NCI-H1417 (cell line): ENCODE results near the gene GVQW3.
"Not testable (repeated sequence)": the region's sequence is repeated elsewhere in the genome, so short reads cannot be mapped to it uniquely, and the experiment has no call there.

Source experiments
- DNase-seq, 3 experiments: peaks; one replicate each; lab custom pipeline; 2025; lab: John Stamatoyannopoulos, UW

The GVQW3 gene

GRCh38 chr11:76385903-76386302 is 4.8 kb downstream of the GVQW3 start:
- DNase-seq: no peak

GRCh38 chr11:76388408-76388807 is 7.3 kb downstream of the GVQW3 start:
- DNase-seq: no peak

GRCh38 chr11:76391021-76391420 is 9.9 kb downstream of the GVQW3 start:
- DNase-seq: peak in 2 of 3 experiments; percentile 75 to 92

- DNase-seq: no peak
Observed at GRCh38 chr11:76391811-76392475, 10.8 kb downstream of the GVQW3 start.

- no peak for DNase-seq
Observed at GRCh38 chr11:76392870-76393269, 11.7 kb downstream of the GVQW3 start.

GRCh38 chr11:76394411-76394810 is 13.3 kb downstream of the GVQW3 start:
- DNase-seq: no peak

- DNase-seq: no peak
Observed at GRCh38 chr11:76395296-76395695, 14.2 kb downstream of the GVQW3 start.

- no peak for DNase-seq
Observed at GRCh38 chr11:76397383-76397782, 16.3 kb downstream of the GVQW3 start.

- DNase-seq: no peak
Observed at GRCh38 chr11:76400967-76401366, 19.8 kb downstream of the GVQW3 start.

- DNase-seq: not testable (repeated sequence)
Observed at GRCh38 chr11:76401484-76401883, 20.4 kb downstream of the GVQW3 start.

- no peak for DNase-seq
Observed at GRCh38 chr11:76406359-76406758, 25.2 kb downstream of the GVQW3 start.

- DNase-seq: peak in 2 of 3 experiments; percentile 59 to 72
Observed at GRCh38 chr11:76408171-76408965, 27.2 kb downstream of the GVQW3 start.

GRCh38 chr11:76410851-76411357 is 29.8 kb downstream of the GVQW3 start:
- DNase-seq: peak in 2 of 3 experiments; percentile 14 to 81

- no peak for DNase-seq
Observed at GRCh38 chr11:76415073-76415472, 34.0 kb downstream of the GVQW3 start.

GRCh38 chr11:76419896-76420295 is 38.8 kb downstream of the GVQW3 start:
- DNase-seq: peak in 1 of 3 experiments; percentile 20

- no peak for DNase-seq
Observed at GRCh38 chr11:76424379-76424778, 43.3 kb downstream of the GVQW3 start.

- DNase-seq: no peak
Observed at GRCh38 chr11:76424891-76425290, 43.8 kb downstream of the GVQW3 start.

GRCh38 chr11:76426660-76427059 is 45.5 kb downstream of the GVQW3 start:
- no peak for DNase-seq

GRCh38 chr11:76436020-76436419 is 54.9 kb downstream of the GVQW3 start:
- no peak for DNase-seq

- peak in 1 of 3 experiments; percentile 45 for DNase-seq
Observed at GRCh38 chr11:76443268-76443980, 62.3 kb downstream of the GVQW3 start.

- DNase-seq: no peak
Observed at GRCh38 chr11:76444065-76444383, 62.9 kb downstream of the GVQW3 start.

GRCh38 chr11:76444384-76445120 is 63.4 kb downstream of the GVQW3 start, which contains the start of gene EMSY:
EMSY (plus strand) TSS chr11:76445018; CDS start chr11:76446939, 1,921 bp downstream.
- peak; percentile 97 to 100 (median 98) for DNase-seq
